ENCODE results near the gene ERI3.

DNA sequence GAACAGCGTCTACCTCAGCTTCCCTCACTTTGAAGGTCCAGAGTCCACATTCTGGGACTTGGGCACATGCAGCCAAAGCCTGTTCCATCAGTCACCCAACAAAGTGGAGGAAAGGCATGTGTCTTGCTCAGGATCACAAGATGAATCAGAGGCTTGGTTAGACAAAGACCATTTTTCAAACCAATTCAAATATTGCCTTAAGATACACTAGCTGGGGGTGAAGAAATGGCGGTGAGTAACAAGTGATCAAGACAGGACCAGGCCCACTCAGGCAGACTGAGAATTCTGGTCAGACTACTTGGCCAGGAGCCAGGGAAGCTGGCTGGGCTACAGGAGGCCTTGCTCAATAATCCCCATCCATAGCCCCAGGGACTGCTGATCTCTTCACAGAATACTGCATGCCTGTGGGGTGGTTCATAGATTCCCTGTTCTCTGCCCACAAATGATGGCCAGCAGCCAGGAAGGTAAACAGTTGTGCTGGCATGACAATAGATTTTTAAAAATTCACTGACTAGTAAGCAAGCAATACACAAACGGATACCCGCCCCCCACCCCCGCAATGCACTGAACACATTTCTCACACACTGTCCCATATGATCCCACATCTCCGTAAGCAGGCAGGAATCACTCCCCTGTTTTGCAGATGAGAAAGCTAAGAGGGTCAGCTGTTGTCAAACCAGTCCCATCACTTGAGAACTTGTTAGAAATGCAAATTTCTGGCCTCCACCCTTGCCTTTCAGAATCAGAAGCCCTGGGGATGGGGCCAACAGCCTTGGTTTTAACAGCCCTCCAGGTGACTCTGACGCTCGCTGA, 27.2 kb downstream of the ERI3 start:
- no peak for TF ChIP-seq CTCF (IDR thresholded peaks at IDR 0.05; ENCODE audit: insufficient read depth, low read depth, low read length)
- no peak for TF ChIP-seq EZH2 (IDR thresholded peaks at IDR 0.05; ENCODE audit: insufficient read depth, low read length)
